ENCODE data around the gene SEC23B.

The SEC23B gene

DNA sequence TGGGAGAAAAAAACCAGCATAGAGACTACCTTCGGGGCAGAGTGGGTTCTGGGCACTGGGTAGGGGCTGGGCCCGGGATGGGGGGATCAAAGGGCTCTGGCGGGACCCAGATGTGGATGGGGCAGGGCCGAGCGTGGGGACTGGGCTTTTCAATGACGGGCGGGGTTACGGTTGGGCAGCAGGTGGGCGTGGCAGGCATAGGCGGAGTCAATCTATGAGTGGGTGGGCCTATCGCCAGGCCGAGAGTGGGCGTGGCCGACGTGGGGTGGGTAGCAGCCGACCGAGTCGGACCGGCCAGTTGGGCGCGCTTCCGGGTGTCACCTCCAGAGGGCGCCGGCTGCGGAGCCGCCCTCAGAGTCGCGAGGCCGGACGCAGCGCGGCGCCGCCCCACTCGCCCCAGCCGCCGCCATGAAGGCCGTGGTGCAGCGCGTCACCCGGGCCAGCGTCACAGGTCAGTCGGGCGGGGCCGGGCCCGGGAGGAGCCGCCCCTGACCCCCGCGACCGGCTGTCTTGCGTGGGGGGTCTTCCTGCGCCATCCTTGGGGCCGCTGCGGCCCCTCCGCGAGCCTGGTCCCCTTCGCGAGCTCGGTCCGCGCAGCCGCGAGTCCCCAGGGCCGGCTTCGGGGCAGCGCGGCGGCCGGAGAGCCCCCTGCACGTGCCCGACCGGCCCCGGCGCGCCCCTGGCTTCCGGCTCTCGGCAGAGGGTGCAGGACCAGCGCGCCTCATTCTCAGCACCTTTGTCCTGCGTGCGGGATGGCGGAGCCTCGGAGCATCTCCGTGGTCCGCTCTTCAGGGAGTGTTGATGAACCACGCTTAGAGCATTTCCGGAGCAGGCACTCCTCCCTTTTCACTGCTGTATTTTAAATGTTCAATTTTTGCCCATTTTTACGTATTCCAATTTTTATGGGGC is 80.2 kb downstream of the SEC23B start, which contains the start of gene DTD1:
Gene DTD1 (plus strand): TSS at position 390 of the 909 bp plus-strand sequence. CDS start 19 bp downstream, at position 409.
- peak; percentile 87 for DNase-seq (ENCODE audit: low read depth)

DNA sequence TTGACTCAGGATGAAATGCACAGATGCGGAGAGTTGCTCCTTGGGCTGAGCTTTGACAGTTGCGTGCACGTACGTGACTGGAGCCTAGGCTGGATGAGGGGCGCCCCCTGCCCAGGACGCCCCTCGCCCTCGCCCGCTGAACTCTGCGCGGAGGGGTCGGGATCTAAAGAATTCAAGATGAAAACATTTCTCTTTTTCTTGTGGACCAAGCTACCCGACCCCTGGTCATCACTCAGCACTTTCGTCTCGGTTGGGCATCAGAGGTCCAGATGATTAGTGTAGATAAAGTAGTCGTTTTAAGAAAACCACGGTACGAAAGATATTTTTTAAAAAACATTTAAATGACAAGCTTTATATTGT is 80.8 kb downstream of the SEC23B start:
- no peak for DNase-seq (ENCODE audit: low read depth)

DNA sequence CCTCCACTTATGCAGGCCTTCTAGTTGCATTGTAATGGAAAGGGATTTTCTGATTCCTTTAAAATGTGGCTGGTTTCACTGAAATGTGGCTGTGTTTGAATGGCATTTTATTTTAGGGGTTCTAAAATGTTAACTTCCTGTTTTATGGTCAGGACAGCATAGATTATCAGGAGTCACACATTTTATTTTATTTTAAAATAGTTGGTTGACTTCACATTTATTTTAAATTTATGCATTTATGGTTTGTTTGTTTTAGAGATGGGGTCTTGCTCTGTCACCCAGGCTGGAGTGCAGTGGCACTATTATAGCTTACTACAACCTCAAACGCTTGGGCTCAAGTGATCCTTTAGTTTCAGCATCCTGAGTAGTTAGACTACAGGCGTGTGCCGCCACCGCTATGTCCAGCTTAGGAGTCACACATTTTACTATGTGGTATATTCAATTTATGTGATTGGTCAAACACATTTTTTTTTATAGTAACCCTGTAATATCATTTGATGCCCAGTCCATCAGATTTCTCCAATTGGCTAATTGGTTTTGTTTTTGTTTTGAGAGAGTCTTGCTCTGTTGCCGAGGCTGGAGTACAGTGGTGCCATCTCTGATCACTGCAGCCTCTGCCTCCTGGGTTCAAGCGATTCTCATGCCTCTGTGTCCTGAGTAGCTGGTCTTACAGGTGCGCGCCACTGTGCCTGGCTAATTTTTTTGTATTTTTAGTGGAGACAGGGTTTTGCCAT is 82.4 kb downstream of the SEC23B start:
- no peak for DNase-seq (ENCODE audit: low read depth)

DNA sequence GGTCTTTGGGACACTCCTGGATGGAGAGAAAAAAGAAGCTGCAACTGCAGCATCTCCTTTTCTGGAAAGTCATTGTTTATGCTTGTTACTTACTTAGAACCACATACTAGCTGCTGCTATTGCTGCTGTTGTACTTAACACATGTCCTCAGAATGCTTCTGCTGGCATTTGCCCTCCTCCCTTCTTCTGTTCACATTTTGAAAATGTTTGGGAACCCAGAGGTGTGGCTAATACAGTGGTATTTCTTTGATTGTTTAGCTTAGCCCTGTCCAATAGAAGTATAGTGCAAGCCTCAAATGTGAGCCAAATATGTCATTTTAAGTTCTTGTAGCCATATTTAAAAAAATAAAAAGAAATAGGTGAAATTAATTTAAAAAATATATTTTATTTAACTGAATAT is 88.5 kb downstream of the SEC23B start:
- no peak for DNase-seq (ENCODE audit: low read depth)

DNA sequence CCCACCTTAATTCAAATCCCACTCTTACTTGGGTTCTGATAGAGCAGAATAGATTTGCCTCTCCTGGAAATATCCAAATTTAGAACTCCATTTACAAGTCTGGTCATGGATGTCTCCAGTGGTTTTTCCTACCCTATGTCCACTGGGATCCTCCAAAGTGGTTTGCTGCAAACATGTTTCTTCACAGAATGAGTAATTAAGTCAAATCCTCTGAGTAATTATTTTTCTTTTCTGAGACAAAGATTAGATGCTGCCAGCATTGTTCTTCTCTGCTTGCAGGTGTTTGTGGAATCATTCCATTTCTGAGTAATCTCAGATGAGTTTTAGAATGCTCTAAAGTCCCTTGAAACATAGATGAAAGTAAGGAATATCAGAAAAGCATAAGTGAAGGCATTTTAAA is 102.0 kb downstream of the SEC23B start:
- no peak for DNase-seq (ENCODE audit: low read depth)

Measured in fibroblast of the conjunctiva (primary cell).